ENCODE data around the gene CCDC122.

The CCDC122 gene

DNA sequence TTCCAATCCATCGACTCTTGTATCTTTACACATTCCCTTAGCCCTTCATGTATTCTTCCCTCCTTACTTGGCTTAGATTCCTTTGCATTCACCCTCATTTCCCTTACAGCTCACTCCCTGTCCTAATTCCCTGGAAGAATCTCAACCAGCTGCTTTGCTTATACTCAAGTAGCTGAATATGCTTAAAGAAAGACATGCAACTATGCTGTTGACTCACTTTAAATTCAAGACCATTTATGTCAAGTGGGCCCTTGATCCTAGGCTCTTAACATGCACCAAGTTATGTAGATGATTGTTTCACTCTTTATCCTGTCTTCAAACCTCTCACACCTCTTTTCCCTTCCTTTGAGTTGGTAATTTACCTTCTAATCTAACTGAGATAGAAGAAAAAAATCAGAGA lies 7.4 kb downstream of the CCDC122 start:
- H3K27ac ChIP-seq, result no peak overlapping the region
- ChIA-PET POLR2A (ENCODE audit: low non-redundant PET) (no interaction called here), CTCF (no interaction called here)
- no peak for TF ChIP-seq CTCF (conservative IDR thresholded peaks at IDR 0.05; ENCODE audit: low read depth)
- no peak for DNase-seq (ENCODE audit: low spot score)

- DNase-seq (ENCODE audit: low spot score), result no peak
- H3K27ac ChIP-seq, result no peak overlapping the region
- CTCF ChIA-PET, result interaction anchor here (0.6 kb wide), 1 partner anchor 447 kb away, joined by 4 read pairs; no protein-coding TSS in a partner anchor
- TF ChIP-seq CTCF (conservative IDR thresholded peaks at IDR 0.05; ENCODE audit: low read depth), result no peak
- POLR2A ChIA-PET (ENCODE audit: low non-redundant PET), result no interaction called here
These were observed 13.6 kb downstream of the CCDC122 start for GRCh38 chr13:43865892-43866291.

GRCh38 chr13:43864921-43865320 lies 14.6 kb downstream of the CCDC122 start:
- ChIA-PET POLR2A (ENCODE audit: low non-redundant PET) (no interaction called here), CTCF (no interaction called here)
- no peak overlapping the region for H3K27ac ChIP-seq
- TF ChIP-seq CTCF (conservative IDR thresholded peaks at IDR 0.05; ENCODE audit: low read depth), result no peak
- DNase-seq (ENCODE audit: low spot score), result no peak

- ChIA-PET CTCF (no interaction called here), POLR2A (ENCODE audit: low non-redundant PET) (no interaction called here)
- H3K27ac ChIP-seq, result no peak overlapping the region
- TF ChIP-seq CTCF (conservative IDR thresholded peaks at IDR 0.05; ENCODE audit: low read depth), result no peak
- DNase-seq (ENCODE audit: low spot score), result no peak
These were observed 17.7 kb downstream of the CCDC122 start for GRCh38 chr13:43861863-43862262.

- TF ChIP-seq CTCF (conservative IDR thresholded peaks at IDR 0.05; ENCODE audit: low read depth), result no peak
- CTCF ChIA-PET, result no interaction called here
- H3K27ac ChIP-seq, result no peak overlapping the region
- POLR2A ChIA-PET (ENCODE audit: low non-redundant PET), result no interaction called here
- no peak for DNase-seq (ENCODE audit: low spot score)
These were observed 26.6 kb downstream of the CCDC122 start for GRCh38 chr13:43852923-43853404.

GRCh38 chr13:43850873-43851272 lies 28.7 kb downstream of the CCDC122 start:
- H3K27ac ChIP-seq, result no peak overlapping the region
- CTCF ChIA-PET, result no interaction called here
- POLR2A ChIA-PET (ENCODE audit: low non-redundant PET), result no interaction called here
- TF ChIP-seq CTCF (conservative IDR thresholded peaks at IDR 0.05; ENCODE audit: low read depth), result no peak
- DNase-seq (ENCODE audit: low spot score), result no peak

All from RWPE1 (cell line).